Activated naive CD8-positive, alpha-beta T cell treated with anti-CD3 and anti-CD28 coated beads, Interleukin-2, amount 10 ng/mL, durations not matched to agents 7 days and 5 days (primary cell): ENCODE measurements around the gene TERB1. TPM values are rescaled to one million over a fixed set of nuclear protein-coding genes. Genes with fewer than 3 reads are reported as not detected.
"Not testable (repeated sequence)": the region's sequence is repeated elsewhere in the genome, so short reads cannot be mapped to it uniquely, and the experiment has no call there.

Experiments used
- ATAC-seq: fragments of 150-1000 bp; cut with Tn5 transposase; one replicate; pipeline ENCODE4 v1.10.0; 2021; ENCODE audit warnings: low read depth, moderate library complexity
- POLR2A ChIA-PET: fragments of 350-600 bp; sonication (Branson Sonifier 250); formaldehyde crosslinking; loops from one replicate; lab custom pipeline; 2021; ENCODE audit warnings: antibody characterized with exemption; lab: Charles Lee
- DNase-seq: peaks from one replicate; pipeline ENCODE4 v3.0.0; 2021
- H3K27ac Mint-ChIP-seq: one replicate; pipeline ENCODE4 v1.8.0; 2022; ENCODE audit warnings: mild to moderate bottlenecking, mixed read lengths
- H3K27me3 Mint-ChIP-seq: one replicate; pipeline ENCODE4 v1.8.0; 2022; ENCODE audit warnings: mild to moderate bottlenecking, moderate library complexity, mixed read lengths
- H3K36me3 Mint-ChIP-seq: one replicate; pipeline ENCODE4 v1.8.0; 2021; ENCODE audit warnings: mild to moderate bottlenecking, mixed read lengths
- H3K4me1 Mint-ChIP-seq: one replicate; pipeline ENCODE4 v1.8.0; 2021; ENCODE audit warnings: mixed read lengths
- H3K4me3 Mint-ChIP-seq: one replicate; pipeline ENCODE4 v1.8.0; 2022; ENCODE audit warnings: mild to moderate bottlenecking, moderate library complexity, mixed read lengths
- H3K9me3 Mint-ChIP-seq: one replicate; pipeline ENCODE4 v1.8.0; 2021; ENCODE audit warnings: mixed read lengths
- total RNA-seq, 2 experiments: library from RNA; stranded (reverse); gene quantifications; one replicate each; pipeline ENCODE4 v1.2.3, GENCODE V29; 2021

TERB1 gene
- total RNA-seq, 2 experiments from 2014 or later, result not detected

- Mint-ChIP-seq H3K4me3 (no peak overlapping the region), H3K27me3 (no peaks in the 10 kb centered on the region), H3K36me3 (peaks cover 10% of the 10 kb centered on the region), H3K27ac (no peak overlapping the region), H3K9me3 (no peaks in the 10 kb centered on the region), H3K4me1 (no peaks in the 10 kb centered on the region)
- no peak for ATAC-seq
- POLR2A ChIA-PET, result no interaction called here
- DNase-seq, result no peak
Observed at GRCh38 chr16:66800856-66801255, 528 bp downstream of the TERB1 start.

- ATAC-seq, result no peak
- no peak overlapping the region for H3K4me3 Mint-ChIP-seq
- POLR2A ChIA-PET, result no interaction called here
Observed at GRCh38 chr16:66798161-66798560, 3.2 kb downstream of the TERB1 start.

GRCh38 chr16:66793984-66794383 is 7.4 kb downstream of the TERB1 start:
- ATAC-seq, H3K9me3 Mint-ChIP-seq, H3K4me1 Mint-ChIP-seq, H3K4me3 Mint-ChIP-seq, POLR2A ChIA-PET, H3K36me3 Mint-ChIP-seq, DNase-seq, H3K27ac Mint-ChIP-seq: not testable (repeated sequence)
- H3K27me3 Mint-ChIP-seq, result peaks cover 18% of the 10 kb centered on the region

More at GRCh38 chr16:66798161-66798560, 3.2 kb downstream of the TERB1 start:
- Mint-ChIP-seq H3K27ac (no peak overlapping the region), H3K9me3 (no peaks in the 10 kb centered on the region), H3K27me3 (no peaks in the 10 kb centered on the region), H3K36me3 (no peaks in the 10 kb centered on the region), H3K4me1 (no peaks in the 10 kb centered on the region)
- DNase-seq, result no peak

DNA sequence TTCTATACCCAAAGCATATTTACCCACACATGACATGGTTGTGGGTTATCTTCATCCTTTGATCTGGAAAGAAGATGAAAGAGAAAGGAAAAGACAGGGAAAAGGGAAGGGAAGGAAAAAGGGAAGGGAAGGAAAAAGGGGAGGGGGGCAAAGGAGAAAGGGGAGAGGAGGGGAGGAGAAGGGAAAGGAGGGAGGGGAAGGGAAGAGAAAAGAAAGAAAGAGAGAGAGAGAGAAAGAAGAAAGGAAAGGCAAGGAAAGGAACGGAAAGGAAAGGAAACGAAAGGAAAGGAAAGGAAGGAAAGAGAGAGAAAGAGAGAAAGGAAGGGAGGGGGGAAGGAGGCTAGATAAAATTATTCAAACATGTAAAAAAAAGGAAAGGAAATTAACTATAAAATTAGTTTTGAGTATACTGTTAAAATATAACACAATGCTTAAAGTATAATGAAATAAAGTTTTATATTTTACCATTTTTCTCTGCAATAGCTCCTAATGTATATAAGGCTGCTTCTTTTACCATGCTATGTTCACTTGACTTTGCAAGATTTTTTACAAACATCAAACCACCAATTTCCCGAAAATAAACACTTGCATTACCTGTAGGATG is 11.2 kb downstream of the TERB1 start:
- Mint-ChIP-seq H3K27ac (no peak overlapping the region), H3K4me3 (no peak overlapping the region), H3K9me3 (no peaks in the 10 kb centered on the region), H3K4me1 (no peaks in the 10 kb centered on the region), H3K27me3 (peaks cover 18% of the 10 kb centered on the region), H3K36me3 (no peaks in the 10 kb centered on the region)
- POLR2A ChIA-PET, result interaction anchor here (0.7 kb wide), 1 partner anchor 16 kb away, joined by 3 read pairs; no protein-coding TSS in a partner anchor
- ATAC-seq (no peak), DNase-seq (no peak)

DNA sequence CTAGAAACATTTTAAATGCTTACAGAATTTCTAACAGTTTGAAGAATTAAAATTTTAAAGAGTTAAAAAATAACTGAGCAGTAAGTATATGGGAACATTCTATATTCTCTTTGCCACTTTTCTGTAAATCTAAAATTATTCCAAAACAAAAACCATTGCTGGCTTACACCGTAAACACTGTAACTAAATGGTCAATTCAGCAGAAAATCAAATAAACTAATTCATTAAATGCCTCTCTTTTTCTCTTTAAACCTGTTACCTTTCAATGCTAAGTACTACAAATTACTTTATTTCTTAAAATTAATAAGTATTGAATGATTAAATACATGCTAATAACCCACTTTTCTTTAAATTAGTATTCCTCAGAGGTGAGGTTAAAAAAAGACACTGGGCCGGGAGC is 14.0 kb downstream of the TERB1 start:
- POLR2A ChIA-PET, result no interaction called here
- ATAC-seq (no peak), DNase-seq (no peak)
- Mint-ChIP-seq H3K9me3 (no peaks in the 10 kb centered on the region), H3K36me3 (no peaks in the 10 kb centered on the region), H3K27ac (no peak overlapping the region), H3K4me3 (no peak overlapping the region), H3K4me1 (no peaks in the 10 kb centered on the region), H3K27me3 (peaks cover 18% of the 10 kb centered on the region)

DNA sequence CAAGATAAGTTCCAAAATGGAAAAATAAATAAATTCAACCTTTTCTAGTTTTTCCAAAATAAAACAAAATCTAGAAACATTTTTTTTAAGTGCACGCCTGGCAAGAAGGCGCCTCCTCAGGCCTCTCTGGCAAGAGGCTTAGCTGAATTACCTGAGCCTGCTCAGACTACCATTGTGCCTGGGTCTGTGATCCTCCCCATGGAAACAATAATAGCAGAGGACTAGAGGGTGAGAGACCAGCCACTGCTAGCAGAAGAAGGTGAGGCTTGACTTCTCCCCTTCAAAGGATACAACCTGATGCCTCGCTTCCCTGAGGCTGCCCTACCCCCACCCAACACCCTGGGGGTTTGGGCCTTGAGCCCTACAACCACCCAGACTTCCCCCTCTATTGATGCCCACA is 14.8 kb downstream of the TERB1 start:
- DNase-seq (no peak), ATAC-seq (no peak)
- no peak overlapping the region for H3K4me3 Mint-ChIP-seq
- H3K36me3 Mint-ChIP-seq, result no peaks in the 10 kb centered on the region
- POLR2A ChIA-PET, result no interaction called here
- H3K9me3 Mint-ChIP-seq, result no peaks in the 10 kb centered on the region
- H3K4me1 Mint-ChIP-seq, result no peaks in the 10 kb centered on the region
- H3K27ac Mint-ChIP-seq, result no peak overlapping the region
- peaks cover 13% of the 10 kb centered on the region for H3K27me3 Mint-ChIP-seq

DNA sequence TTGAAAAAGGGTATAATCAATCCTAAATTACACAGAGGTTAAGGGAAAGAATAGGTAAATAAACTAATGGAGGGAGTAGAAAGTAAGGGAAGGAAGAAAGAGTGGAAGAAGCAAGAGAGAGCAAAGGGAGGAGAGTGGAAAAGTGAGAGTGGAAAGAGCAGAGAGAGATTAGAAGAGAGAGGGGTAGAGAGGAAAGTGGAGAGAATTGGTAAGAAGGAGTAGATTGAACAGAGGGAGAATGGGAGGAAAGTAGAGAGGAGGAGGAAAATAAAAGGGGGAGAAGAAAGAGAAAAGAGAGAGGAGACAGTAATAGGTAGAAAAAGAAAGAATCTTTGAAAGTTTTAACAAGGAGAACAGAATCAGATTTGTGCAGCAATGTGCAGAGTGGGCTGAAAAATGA is 24.9 kb downstream of the TERB1 start:
- Mint-ChIP-seq H3K36me3 (peaks cover 2% of the 10 kb centered on the region), H3K27ac (no peak overlapping the region), H3K4me1 (no peaks in the 10 kb centered on the region), H3K27me3 (no peaks in the 10 kb centered on the region), H3K9me3 (peaks cover 1% of the 10 kb centered on the region), H3K4me3 (no peak overlapping the region)
- no peak for ATAC-seq
- DNase-seq, result no peak
- POLR2A ChIA-PET, result no interaction called here

- ATAC-seq (no peak), DNase-seq (no peak)
- no peaks in the 10 kb centered on the region for H3K27me3 Mint-ChIP-seq
- peaks cover 2% of the 10 kb centered on the region for H3K36me3 Mint-ChIP-seq
- H3K9me3 Mint-ChIP-seq, result peaks cover 1% of the 10 kb centered on the region
- H3K4me1 Mint-ChIP-seq, result no peaks in the 10 kb centered on the region
- no peak overlapping the region for H3K4me3 Mint-ChIP-seq
- POLR2A ChIA-PET, result no interaction called here
- no peak overlapping the region for H3K27ac Mint-ChIP-seq
Observed at GRCh38 chr16:66774981-66775380, 26.4 kb downstream of the TERB1 start.

DNA sequence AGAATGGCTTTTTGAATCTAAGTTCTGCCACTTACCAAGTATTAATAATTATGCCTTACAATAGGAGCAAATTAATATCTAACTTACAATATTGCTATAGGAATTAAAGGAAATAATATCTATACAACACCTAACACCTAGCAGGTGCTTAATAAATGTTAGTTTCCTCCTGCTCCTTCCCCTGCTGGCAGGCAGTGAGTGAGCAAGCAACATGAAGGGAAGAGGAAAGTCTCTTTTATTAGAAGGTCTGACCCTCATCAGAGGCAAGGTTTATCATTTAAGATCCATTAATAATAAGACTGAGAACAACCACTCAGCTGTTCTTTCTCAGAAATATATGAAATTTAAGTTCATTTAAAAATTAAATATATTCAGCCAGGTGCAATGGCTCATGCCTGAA is 43.3 kb downstream of the TERB1 start:
- Mint-ChIP-seq H3K36me3 (no peaks in the 10 kb centered on the region), H3K9me3 (no peaks in the 10 kb centered on the region), H3K4me1 (no peaks in the 10 kb centered on the region), H3K27ac (no peak overlapping the region), H3K4me3 (no peak overlapping the region), H3K27me3 (peaks cover 29% of the 10 kb centered on the region)
- DNase-seq (no peak), ATAC-seq (no peak)
- POLR2A ChIA-PET, result no interaction called here

DNA sequence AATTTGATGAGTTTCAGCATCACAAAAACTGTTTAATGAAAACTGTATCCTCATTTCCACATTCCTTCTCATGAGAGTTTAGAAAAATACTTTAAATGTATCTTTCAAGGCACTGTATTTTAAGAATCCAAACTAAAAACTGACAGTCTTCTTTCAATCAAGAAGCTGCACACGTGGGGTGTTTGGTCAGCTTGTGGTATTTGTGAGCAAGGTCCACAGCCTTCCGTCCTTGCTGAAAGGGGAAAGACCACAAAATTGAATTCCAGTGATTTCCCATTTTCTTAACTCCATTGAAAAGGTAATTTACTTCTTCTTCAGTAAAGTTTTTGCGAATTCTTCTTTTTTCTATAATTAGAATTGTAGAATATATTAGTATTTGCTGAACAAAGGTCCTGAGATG is 46.6 kb downstream of the TERB1 start:
- Mint-ChIP-seq H3K4me3 (no peak overlapping the region), H3K4me1 (peaks cover 15% of the 10 kb centered on the region), H3K27me3 (peaks cover 38% of the 10 kb centered on the region), H3K27ac (no peak overlapping the region), H3K9me3 (no peaks in the 10 kb centered on the region), H3K36me3 (peaks cover 3% of the 10 kb centered on the region)
- no peak for DNase-seq
- POLR2A ChIA-PET, result no interaction called here
- ATAC-seq, result no peak

- Mint-ChIP-seq H3K9me3 (no peaks in the 10 kb centered on the region), H3K4me1 (peaks cover 21% of the 10 kb centered on the region), H3K27ac (no peak overlapping the region), H3K4me3 (no peak overlapping the region), H3K36me3 (peaks cover 6% of the 10 kb centered on the region), H3K27me3 (peaks cover 38% of the 10 kb centered on the region)
- DNase-seq (no peak), ATAC-seq (no peak)
- POLR2A ChIA-PET, result no interaction called here
Observed at GRCh38 chr16:66754211-66754610, 47.2 kb downstream of the TERB1 start.

- Mint-ChIP-seq H3K9me3 (no peaks in the 10 kb centered on the region), H3K27me3 (peaks cover 38% of the 10 kb centered on the region), H3K4me3 (no peak overlapping the region), H3K27ac (no peak overlapping the region), H3K36me3 (peaks cover 16% of the 10 kb centered on the region), H3K4me1 (peaks cover 31% of the 10 kb centered on the region)
- POLR2A ChIA-PET, result interaction anchor here (2.2 kb wide), 1 partner anchor 102 kb away, joined by 7 read pairs; no protein-coding TSS in a partner anchor
- ATAC-seq, result no peak
- no peak for DNase-seq
Observed at GRCh38 chr16:66752958-66753357, 48.4 kb downstream of the TERB1 start.

DNA sequence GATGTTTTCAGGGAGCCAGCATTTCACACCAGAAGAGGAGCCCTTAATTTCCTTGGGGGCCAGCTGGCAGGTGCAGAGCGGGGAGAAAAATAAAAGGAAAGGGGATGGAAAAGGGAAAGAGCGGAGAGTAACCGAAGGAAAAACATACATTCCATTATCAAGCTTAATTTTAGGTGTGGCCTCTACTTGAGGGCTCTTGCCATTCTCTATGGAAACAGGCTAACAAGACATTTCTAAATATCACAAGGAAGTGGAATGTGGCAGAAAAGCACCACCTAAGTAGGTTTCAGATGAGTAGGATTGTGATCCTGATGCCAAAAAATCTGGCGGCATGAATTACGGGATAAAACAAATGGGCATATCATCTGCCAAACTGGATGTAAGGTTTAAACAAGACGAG is 49.0 kb downstream of the TERB1 start:
- peak overlapping the region; percentile 73 for H3K4me3 Mint-ChIP-seq
- DNase-seq (no peak), ATAC-seq (no peak)
- H3K27ac Mint-ChIP-seq, result peak overlapping the region; percentile 85
- H3K9me3 Mint-ChIP-seq, result no peaks in the 10 kb centered on the region
- H3K4me1 Mint-ChIP-seq, result peaks cover 36% of the 10 kb centered on the region
- H3K36me3 Mint-ChIP-seq, result peaks cover 19% of the 10 kb centered on the region
- H3K27me3 Mint-ChIP-seq, result peaks cover 38% of the 10 kb centered on the region
- POLR2A ChIA-PET, result interaction anchor here (0.6 to 2.3 kb wide), 5 partner anchors 10 to 301 kb away, joined by 4 to 9 read pairs (median 6); partner anchors contain the start of gene NAE1

DNA sequence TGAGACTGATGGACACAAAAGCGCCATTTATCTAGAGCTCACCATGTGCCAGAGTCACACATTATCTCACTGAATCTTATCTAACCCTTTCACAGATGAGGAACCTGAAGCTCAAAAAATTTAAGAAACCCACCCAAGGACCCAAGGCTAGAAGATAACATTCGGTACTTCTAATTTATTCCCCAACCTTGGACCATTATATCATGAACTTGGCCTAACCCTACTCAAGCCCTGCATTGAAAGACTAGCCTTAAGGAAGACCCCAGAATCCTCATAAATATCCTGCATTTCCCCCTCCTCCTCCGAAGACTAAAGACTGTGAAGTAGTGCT is 49.4 kb downstream of the TERB1 start:
- Mint-ChIP-seq H3K27me3 (peaks cover 38% of the 10 kb centered on the region), H3K27ac (peak overlapping the region; percentile 85), H3K9me3 (no peaks in the 10 kb centered on the region), H3K36me3 (peaks cover 19% of the 10 kb centered on the region), H3K4me1 (peaks cover 39% of the 10 kb centered on the region), H3K4me3 (peak overlapping the region; percentile 73)
- DNase-seq, result no peak
- no peak for ATAC-seq
- POLR2A ChIA-PET, result interaction anchor here (0.6 to 2.3 kb wide), 7 partner anchors 10 to 302 kb away, joined by 3 to 9 read pairs (median 5); partner anchors contain the start of gene NAE1
